HG02571 (cell line): ENCODE data around the gene GDPD4.
"Not testable (repeated sequence)": the region's sequence is repeated elsewhere in the genome, so short reads cannot be mapped to it uniquely, and the experiment has no call there.

Experiments used
- ATAC-seq: cut with Tn5 transposase; IDR thresholded peaks from one replicate; pipeline ENCODE4 v1.9.1; 2021; ENCODE audit warnings: mild to moderate bottlenecking, moderate library complexity; ENCODE audit not compliant: unreplicated experiment

Gene GDPD4

DNA sequence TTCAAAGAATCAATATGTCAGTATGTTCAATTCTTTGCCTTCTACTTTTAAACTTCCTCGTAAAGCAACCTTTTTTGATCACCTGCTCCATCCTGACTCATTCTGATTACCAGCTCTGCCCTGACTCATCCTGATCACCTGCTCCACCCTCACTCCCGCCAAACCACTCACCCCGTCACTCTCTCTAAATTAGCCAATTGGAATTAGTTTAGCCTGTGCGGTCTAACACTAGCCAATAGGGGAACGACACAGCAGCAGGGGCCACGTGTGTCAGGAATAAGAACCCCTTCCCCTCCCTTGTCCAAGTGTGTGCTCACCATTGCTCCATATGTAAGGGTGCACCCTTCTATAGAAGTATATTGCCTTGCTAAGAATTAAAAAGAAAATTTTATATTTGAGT lies 1.5 kb downstream of the GDPD4 start:
- not testable (repeated sequence) for ATAC-seq

DNA sequence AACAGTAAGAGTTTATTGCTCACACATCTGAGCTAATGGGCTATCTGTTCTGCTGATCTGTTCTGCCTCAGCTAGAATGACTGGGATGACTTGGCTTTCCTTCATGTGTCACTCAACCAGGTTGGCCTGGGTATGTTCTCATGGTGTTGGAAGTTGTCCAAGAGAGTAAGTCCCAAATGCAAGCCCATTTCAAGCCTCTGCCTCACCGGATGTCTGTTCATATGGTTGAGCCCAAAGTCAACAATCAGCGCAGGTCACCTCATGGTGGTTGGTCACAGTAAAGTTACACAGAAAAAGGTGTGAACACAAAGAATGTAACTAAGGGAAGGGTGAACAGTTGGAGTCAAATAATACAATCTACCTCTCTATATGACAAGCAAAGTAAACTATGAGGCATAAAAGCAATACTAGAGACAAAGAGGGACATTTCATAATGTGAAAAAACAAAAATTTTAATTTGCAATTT lies 1.9 kb downstream of the GDPD4 start:
- ATAC-seq, result no peak

- ATAC-seq, result no peak
These were observed 7.4 kb downstream of the GDPD4 start for GRCh38 chr11:77294040-77294439.

DNA sequence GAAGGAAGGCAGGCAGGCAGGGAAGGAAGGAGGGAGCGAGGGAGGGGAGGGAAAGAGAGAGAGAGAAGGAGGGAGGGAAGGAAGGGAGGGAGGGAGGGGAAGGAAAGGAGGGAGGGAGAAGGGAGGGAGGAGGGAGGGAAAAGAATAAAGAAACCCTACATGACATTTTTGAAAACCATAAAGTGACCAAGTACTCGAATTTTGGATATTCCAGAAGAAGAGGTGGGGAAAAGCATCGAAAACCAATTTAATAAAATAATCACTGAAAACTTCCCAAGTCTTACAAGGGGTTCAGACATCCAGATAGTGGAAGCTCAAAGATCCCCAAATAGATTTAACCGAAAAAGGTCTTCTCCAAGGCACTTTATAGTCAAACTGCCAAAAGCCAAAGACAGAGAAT lies 11.7 kb downstream of the GDPD4 start:
- ATAC-seq, result no peak

GRCh38 chr11:77287615-77288273 lies 13.7 kb downstream of the GDPD4 start:
- no peak for ATAC-seq

- ATAC-seq, result no peak
These were observed 14.3 kb downstream of the GDPD4 start for GRCh38 chr11:77287136-77287535.

DNA sequence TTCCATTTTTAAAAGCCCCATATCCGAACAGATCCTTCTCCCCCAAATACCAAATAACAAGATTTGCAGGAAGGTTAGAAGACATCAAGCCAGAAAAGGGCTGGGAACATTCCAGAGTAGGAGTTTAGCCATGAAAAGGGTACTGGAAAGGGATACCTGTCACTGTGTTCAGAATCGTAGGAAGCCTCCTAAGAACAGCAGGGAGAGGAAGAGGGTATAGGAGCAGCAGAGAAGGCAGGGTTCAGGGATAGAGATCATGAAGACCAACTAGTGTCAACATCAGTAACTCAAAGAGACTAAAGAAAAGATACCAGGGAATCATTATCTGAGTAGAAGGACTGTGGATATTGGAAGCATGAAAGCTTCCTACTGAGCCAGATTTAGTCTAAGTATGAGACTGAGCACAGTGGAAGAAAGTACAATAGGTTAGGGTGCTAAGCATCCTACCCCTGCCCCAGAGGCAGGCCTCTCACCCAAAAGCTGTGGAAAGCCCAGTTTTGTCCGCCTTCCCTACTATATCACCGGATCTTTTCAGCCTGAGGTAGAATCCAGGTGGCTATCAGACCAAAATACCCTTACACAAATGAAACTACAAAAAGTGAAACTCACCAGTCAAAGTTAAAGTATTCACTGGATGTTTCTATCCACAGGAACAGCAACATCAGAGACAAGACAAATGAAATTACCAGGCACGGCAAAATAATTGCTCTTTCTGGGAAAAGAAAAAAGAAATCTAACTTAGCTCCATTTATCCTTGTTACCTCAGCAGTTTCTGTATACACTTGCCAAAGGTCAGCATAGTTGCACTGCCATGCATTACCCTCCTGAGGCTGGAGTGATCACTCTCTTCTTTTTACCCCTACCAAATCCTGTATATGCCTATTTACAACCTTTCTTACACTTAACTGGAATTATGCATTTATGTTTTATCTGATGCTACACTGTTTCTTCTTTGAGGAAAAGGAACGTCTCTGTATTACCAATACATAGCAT lies 16.7 kb downstream of the GDPD4 start:
- ATAC-seq, result no peak

- no peak for ATAC-seq
These were observed 18.4 kb downstream of the GDPD4 start for GRCh38 chr11:77283101-77283500.

DNA sequence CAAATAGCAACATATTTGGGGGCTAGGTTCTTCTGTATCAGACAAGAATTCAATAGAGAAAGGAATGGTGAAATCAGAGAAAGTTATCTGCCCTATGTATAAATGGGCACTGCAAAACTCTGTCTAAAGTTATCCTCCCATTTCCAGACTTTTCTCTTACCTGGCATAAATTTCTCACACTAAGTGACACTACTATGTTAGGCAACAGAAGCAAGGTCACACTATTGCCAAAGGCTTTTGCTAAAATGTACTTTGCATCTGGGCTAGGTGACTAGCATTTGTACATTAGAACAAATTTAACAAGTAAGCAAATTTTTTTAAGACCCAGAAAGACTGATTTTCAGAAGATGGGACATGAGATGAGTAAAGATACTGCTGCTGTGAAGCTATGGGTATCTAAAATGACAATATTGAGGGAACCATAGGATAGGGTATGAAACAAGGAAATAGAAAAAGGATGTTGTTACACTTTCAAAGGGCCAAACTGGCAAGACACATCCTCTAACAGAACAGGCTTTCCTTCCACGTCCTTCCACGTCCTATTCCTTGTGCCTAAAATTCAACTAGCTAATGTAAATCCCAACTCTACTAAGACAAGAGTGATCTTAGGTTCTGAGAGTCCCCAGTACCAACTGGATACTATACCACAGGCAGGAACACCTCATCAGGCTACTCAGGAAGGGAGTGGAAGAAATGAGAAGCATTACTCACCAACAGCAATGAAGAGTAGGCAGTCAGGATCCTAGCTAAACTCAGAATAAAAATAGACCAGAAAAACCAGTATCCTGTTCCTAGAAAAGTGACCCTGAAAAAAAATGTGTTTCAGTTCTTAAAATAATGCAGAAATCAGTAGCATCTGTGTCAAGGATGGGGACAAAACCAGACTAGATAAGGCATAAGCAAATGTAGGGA lies 22.6 kb downstream of the GDPD4 start:
- ATAC-seq, result no peak

DNA sequence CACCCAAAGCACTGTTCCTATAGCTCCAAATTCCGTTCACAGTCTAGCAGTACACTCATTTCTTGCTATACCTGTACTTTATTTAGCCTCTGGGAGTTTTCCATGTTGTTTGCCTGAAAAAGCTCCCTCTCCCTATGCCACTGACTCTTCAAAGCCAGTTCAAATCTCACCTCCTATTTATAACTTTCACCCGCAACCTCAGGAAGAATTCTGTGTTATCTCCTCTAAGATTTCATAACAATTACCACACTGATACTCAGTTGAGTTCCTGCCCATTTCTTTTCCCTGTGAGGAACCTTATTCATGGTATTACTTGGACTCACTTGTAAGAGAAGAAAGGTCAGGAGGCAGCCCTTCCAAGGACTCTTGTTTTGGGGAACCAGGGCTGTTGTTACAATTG lies 25.2 kb downstream of the GDPD4 start:
- ATAC-seq, result no peak

- no peak for ATAC-seq
These were observed 30.6 kb downstream of the GDPD4 start for GRCh38 chr11:77270921-77271320.

- no peak for ATAC-seq
These were observed 31.9 kb downstream of the GDPD4 start for GRCh38 chr11:77269484-77270123.

DNA sequence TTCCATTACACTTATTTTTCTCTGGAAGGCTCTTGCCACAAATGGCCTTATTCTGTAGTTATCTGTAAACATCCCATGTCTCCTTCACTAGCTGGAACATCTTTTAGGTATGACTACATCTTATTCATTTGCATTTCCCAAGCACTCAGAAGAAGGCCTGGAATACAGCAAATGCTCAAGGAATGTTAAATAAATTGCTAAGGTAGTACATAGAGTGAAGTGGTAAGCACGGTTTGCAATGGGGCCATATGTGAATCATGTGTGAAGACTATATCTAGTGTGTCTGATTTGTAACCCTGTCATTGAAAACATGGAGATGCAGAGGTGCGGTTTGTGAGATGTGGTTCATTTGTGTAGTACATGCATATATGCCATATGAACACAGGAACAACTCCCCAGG lies 33.5 kb downstream of the GDPD4 start:
- ATAC-seq, result no peak

DNA sequence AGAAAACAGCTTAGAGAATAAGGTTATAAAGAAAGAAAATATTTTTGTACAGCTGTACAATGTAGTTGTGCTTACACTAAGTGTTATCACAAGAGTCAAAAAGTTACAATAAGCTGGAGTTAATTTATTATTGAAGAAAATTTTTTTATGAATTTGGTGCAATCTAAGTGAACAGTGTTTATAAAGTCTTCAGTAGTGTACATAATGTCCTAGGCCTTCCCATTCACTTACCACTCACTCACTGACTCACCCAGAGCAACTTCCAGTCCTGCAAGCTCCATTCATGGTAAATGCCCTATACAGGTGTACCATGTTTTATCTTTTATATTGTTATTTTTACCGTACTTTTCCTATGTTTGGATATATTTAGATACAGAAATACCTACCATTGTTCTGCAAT lies 34.7 kb downstream of the GDPD4 start:
- no peak for ATAC-seq

DNA sequence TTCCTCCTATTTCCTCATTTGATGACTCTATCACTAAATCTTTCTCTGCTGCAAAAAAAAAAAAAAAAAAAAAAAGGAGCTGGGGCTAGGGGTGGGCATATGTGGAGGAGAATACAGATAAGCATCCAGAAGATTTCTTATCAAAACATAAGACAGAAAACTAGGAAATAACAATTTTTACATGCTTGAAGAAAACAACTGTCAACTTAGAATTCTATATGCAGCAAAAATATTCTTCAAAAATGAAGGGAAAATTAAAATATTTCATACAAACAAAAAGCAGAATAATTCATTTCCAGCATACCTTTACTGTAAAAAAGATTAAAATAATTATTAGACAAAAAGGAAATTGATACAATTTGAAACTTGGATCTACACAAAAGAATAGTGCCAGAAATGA lies 38.7 kb downstream of the GDPD4 start:
- no peak for ATAC-seq

DNA sequence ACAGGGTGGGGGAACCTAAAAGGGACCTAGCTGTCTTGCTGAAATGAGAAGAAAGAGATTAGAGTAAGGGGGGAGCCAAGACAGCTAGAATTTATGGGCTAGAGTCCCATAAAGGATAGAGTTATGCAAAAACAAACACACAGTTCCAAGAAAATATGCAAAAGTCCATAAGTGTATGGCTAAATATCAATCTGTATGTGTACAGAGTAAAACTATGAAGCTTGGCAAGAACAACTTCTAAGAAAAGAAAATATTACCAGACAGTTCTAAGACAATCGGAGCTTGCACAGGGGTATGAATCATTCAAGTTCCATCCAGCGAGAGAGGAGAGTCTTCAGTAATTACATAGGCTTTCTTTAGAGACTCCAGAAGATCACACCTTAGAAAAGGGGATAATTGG lies 41.8 kb downstream of the GDPD4 start:
- ATAC-seq, result no peak

GRCh38 chr11:77253690-77254089 lies 47.8 kb downstream of the GDPD4 start:
- no peak for ATAC-seq

DNA sequence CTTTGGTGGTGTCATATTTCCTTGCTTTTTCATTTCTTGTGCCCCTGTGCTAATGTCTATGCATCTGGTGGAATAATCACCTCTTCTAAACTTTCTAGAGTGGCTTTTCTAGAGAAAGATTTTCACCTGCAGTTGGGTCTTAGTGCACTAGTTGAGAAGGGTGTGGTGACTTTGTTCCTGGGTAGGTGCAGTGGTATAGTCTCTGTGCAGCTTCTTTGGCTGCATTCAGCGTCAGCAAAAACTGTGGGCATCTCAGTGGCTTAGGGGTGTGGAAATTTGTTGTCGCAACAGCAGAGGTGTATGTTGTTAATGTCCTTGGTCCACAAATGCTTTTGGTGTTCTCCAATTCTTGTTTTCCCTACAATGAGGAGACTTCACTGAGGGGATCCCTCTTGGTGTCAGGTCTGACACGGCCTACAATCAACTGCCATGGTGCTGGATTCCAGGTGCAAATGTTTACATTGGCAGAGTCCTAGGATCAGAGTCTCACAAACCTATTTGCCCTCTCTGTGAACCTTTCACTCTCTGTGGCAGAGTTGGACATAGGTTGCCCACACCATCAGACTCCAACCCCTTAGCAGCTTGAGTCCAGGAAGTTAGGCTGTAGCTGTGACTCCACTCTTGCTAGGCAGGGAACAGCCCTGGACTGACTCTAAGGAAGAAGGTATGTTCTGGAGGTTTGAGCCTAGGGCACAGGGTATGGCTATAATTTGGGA lies 48.8 kb downstream of the GDPD4 start:
- no peak for ATAC-seq

DNA sequence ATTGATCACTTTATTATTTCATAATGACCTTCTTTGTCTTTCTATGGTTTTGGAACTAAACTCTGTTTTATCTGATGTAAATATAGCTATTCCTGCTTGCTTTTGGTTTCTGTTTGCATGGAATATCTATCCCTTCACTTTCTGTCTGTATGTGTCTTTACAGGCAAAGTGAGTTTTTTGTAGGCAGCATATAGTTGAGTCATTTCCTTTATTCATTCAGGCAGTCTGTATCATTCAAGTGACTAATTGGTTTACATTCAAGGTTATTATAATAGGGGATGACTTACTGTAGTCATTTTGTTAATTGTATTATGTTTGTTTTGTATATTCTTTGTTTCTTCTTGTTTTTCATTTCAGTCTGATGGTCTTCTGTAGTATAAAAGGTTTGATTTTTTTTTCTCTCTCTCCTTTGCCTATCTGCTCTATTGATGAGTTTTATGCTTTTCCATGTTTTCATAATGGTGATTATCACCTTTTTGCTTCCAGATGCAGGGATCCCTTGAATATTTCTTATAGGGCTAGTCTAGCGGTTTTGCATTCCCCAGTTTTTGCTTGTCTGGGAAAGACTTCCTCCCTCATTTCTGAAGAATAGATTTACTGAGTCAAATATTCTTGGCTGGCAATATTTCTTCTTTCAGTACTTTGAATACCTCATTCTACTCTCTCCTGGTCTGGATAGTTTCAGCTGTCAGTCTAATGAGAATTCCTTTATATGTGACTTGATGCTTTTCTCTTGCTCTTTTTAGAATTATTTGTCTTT lies 50.4 kb downstream of the GDPD4 start:
- no peak for ATAC-seq
